NB4 (cell line): ENCODE results near the gene SLC6A6.

Source experiments
- DNase-seq: peaks from one replicate; pipeline ENCODE4 v3.0.0; 2010; ENCODE audit warnings: low read depth
- H3K4me3 ChIP-seq: one replicate; pipeline ENCODE4 v1.5.1; 2011; ENCODE audit warnings: mild to moderate bottlenecking, low read depth, low read length, moderate library complexity
- MYC ChIP-seq: IDR thresholded peaks from 2 replicates; pipeline ENCODE4 v1.6.1; 2011; ENCODE audit warnings: low read depth, low read length
- POLR2A ChIP-seq: IDR thresholded peaks from 2 replicates; pipeline ENCODE4 v1.6.1; 2011; ENCODE audit warnings: mild to moderate bottlenecking; ENCODE audit not compliant: insufficient read length; ENCODE audit errors: extremely low read depth
- TF ChIP-seq, protein P1 (sequence below): IDR thresholded peaks from one replicate; pipeline ENCODE4 v1.5.1; 2012; ENCODE audit warnings: low read depth, low read length
- TF ChIP-seq, protein P2 (sequence below): IDR thresholded peaks from 2 replicates; pipeline ENCODE4 v1.6.1; 2011; ENCODE audit warnings: low read depth, low read length

Gene SLC6A6

DNA sequence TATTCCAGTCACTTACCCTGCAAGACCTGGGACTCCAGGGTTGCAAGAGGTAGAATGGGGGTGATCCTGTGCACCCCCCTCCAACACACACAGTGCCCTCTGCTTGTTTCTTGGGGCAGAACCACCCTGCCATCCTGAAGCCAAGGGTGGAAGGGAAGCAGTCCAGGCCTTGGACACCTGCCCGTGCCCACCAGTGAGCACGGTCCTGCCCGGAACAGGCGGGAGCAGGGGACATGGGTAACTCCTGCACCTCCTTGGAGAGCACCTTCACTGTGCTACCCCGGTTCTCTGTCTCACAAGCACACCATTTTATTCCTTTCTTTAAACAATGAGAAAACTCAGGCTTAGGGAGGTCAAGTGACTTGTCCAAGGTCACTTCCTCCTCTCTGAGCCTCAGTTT is 57.0 kb downstream of the SLC6A6 start:
- TF ChIP-seq POLR2A (no peak), MYC (no peak)
- TF ChIP-seq, protein P1, sequence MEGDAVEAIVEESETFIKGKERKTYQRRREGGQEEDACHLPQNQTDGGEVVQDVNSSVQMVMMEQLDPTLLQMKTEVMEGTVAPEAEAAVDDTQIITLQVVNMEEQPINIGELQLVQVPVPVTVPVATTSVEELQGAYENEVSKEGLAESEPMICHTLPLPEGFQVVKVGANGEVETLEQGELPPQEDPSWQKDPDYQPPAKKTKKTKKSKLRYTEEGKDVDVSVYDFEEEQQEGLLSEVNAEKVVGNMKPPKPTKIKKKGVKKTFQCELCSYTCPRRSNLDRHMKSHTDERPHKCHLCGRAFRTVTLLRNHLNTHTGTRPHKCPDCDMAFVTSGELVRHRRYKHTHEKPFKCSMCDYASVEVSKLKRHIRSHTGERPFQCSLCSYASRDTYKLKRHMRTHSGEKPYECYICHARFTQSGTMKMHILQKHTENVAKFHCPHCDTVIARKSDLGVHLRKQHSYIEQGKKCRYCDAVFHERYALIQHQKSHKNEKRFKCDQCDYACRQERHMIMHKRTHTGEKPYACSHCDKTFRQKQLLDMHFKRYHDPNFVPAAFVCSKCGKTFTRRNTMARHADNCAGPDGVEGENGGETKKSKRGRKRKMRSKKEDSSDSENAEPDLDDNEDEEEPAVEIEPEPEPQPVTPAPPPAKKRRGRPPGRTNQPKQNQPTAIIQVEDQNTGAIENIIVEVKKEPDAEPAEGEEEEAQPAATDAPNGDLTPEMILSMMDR, result no peak
- TF ChIP-seq, protein P2, sequence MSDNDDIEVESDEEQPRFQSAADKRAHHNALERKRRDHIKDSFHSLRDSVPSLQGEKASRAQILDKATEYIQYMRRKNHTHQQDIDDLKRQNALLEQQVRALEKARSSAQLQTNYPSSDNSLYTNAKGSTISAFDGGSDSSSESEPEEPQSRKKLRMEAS, result no peak
- DNase-seq, result no peak
- H3K4me3 ChIP-seq, result no peak overlapping the region

DNA sequence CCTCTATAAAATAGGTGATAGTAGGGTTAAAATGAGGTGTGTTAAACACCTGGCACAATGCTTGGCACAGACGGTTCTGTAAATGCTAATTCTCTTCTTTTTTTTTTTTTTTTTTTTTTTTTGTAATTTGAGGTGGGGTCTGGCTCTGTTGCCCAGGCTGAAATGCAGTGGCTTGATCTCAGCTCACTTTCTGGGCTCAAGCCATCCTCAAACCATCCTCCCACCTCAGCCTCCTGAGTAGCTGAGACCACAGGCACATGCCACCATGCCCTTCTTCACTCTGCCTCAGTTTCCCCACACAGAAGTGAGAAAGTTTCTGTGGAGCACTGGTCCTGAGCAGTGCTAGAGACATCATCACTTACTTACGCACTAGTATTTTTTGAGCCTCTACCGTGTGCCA is 57.4 kb downstream of the SLC6A6 start:
- DNase-seq, result no peak
- TF ChIP-seq POLR2A (no peak), MYC (no peak)
- TF ChIP-seq, protein P2, result no peak
- TF ChIP-seq, protein P1, result no peak
- H3K4me3 ChIP-seq, result no peak overlapping the region

DNA sequence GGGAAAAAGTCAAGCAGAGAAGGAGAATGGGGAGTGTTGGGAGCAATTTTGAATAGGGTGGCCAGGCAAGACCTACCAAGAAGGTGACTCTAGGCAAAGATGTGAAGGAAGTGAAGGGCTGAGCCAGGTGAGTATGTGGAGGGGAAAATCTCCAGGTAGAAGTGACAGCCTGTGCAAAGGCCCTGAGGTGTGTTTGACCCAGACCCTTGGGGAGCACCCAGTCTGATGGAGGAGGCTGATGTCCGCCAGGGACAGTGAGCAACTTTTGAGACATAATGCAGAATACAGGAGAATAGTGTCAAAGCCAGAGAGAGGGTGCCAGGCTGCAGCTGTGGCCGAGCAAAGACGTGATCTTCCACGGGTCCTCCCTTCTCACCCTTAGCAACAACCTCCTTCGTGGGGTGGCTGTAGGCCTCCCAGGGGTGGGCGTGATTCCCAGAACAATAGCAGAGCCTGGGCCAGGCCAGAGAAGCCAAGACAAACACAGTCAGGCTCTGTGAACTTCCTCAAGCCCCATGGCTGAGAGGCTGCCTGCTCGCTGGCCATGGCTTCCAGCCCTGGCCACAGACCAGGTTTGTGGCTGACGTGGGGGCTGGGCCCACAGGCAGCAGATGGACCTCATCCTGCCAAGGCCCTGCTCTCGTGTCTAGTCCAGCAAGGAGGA is 58.1 kb downstream of the SLC6A6 start:
- H3K4me3 ChIP-seq, result no peak overlapping the region
- no peak for DNase-seq
- TF ChIP-seq, protein P1, result no peak
- no peak for TF ChIP-seq POLR2A
- TF ChIP-seq, protein P2, result no peak
- TF ChIP-seq MYC, result no peak

DNA sequence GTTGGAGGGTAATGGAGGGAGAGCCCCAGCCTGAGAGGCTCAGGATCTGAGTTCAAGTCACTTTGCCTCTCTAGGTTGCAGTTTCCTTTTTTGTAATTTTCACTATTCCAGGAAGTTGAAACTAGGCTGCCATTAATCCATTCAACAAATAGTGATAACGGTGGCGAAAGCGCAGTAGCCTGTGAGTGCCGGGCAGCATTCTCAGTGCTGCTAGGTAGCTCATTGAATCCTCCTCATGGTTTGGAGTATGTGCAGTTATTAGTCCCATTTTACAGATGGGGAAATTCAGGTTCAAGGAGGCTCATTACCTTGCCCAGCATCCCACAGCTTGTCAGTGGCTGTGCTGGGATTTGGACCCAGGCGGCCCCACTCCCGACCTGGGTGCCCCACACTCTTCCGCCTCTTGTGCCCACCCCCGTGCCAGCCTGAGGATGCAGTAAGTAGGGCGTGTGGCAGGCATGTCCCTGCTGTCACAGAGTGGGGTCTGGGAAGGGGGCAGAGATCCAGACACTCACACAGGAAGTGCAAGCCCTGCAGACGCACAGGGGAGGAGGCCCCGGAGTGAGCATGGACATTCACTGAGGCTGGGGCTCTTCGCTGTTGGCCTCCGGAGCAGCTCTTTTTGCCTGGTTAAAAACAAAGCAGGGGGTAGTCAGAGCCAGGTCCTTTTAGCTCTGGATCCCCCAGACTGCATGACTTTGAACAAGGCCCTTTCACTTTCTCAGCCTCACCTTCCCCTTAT is 58.8 kb downstream of the SLC6A6 start:
- no peak for DNase-seq

DNA sequence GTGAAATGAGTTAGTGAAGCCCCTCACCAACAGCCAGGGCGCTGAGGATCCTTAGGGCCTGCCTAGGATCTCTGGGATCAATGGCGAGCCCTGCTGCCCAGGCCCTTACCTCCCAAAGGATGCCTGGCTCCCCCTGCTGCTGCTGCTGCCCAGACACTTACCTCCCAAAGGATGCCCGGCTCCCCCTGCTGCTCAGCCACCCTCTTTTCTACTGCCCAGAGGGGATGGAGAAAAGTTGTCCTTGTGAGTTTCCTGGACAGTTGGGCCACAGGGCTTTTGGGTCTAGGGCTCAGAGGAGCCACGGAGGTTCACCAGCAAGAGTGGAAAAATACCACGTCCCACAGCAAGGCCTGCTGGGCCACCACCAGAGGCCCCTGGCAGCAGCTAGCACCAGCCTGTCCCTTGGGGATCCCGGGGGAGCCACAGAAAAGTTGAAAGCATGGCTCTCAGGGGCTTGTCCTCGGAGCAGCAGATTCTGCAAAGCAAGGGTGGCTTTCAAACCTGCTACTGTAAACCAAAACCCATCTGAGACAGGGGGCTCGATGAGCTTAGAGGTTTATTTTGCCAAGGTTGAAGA is 59.4 kb downstream of the SLC6A6 start:
- DNase-seq, result peak; percentile 58
- TF ChIP-seq, protein P2, result no peak
- TF ChIP-seq, protein P1, result peak; percentile 59
- no peak for TF ChIP-seq MYC

More for the DNA sequence above, 58.8 kb downstream of the SLC6A6 start:
- H3K4me3 ChIP-seq, result no peak overlapping the region
- TF ChIP-seq, protein P1, result no peak
- TF ChIP-seq, protein P2, result no peak
- TF ChIP-seq POLR2A (no peak), MYC (no peak)

More for the DNA sequence above, 59.4 kb downstream of the SLC6A6 start:
- no peak overlapping the region for H3K4me3 ChIP-seq
